HepG2 (cell line): ENCODE results near the gene KCNK15.

ENCODE experiments used
- CTCF ChIP-seq: sonication (generic); formaldehyde crosslinking; IDR thresholded peaks from 2 replicates; pipeline ENCODE4 v1.5.0; 2020; ENCODE audit warnings: mild to moderate bottlenecking, missing genetic modification reagents, moderate library complexity
- EEA1 ChIP-seq: sonication (generic); formaldehyde crosslinking; IDR thresholded peaks from 2 replicates; pipeline ENCODE4 v1.5.1; 2020; ENCODE audit warnings: mild to moderate bottlenecking, missing genetic modification reagents, borderline replicate concordance
- HCFC1 ChIP-seq: fragments of 150-350 bp; IDR thresholded peaks from 2 replicates; pipeline ENCODE4 v1.6.1; 2014; ENCODE audit warnings: low read depth, low read length
- MXI1 ChIP-seq: IDR thresholded peaks from 3 replicates; pipeline ENCODE4 v1.6.1; 2012; ENCODE audit warnings: low read depth, low read length, inconsistent platforms, borderline replicate concordance
- STAG1 ChIP-seq: sonication (generic); formaldehyde crosslinking; IDR thresholded peaks from 2 replicates; pipeline ENCODE4 v1.4.0; 2020; ENCODE audit warnings: missing genetic modification reagents
- YY1 ChIP-seq: IDR thresholded peaks from 2 replicates; pipeline ENCODE4 v1.6.1; 2011; ENCODE audit warnings: low read length, low read depth, moderate library complexity, mild to moderate bottlenecking; ENCODE audit not compliant: insufficient read depth, insufficient replicate concordance
- ZNF768 ChIP-seq: sonication (generic); formaldehyde crosslinking; IDR thresholded peaks from 2 replicates; pipeline ENCODE4 v1.4.0; 2020; ENCODE audit warnings: missing genetic modification reagents
- ZNF773 ChIP-seq: sonication (generic); formaldehyde crosslinking; IDR thresholded peaks from 2 replicates; pipeline ENCODE4 v1.4.0; 2020; ENCODE audit warnings: missing genetic modification reagents, borderline replicate concordance

GRCh38 chr20:44790638-44791393 is 45.2 kb downstream of the KCNK15 start:
- TF ChIP-seq EEA1 (no peak), HCFC1 (no peak), YY1 (no peak), STAG1 (CRISPR knock-in tag) (no peak), CTCF (CRISPR knock-in tag) (no peak), ZNF773 (CRISPR knock-in tag) (no peak), ZNF768 (CRISPR knock-in tag) (no peak), MXI1 (no peak)
